NCI-H1092 (cell line): Measurements from ENCODE around the gene COL4A1.

ENCODE experiments used
- DNase-seq: peaks from one replicate; lab custom pipeline; 2025; lab: John Stamatoyannopoulos, UW

Gene COL4A1

GRCh38 chr13:110308656-110309359 lies 1.9 kb upstream of the COL4A1 start:
- DNase-seq: no peak

GRCh38 chr13:110307767-110308655 lies 1.1 kb upstream of the COL4A1 start:
- DNase-seq: no peak

DNA sequence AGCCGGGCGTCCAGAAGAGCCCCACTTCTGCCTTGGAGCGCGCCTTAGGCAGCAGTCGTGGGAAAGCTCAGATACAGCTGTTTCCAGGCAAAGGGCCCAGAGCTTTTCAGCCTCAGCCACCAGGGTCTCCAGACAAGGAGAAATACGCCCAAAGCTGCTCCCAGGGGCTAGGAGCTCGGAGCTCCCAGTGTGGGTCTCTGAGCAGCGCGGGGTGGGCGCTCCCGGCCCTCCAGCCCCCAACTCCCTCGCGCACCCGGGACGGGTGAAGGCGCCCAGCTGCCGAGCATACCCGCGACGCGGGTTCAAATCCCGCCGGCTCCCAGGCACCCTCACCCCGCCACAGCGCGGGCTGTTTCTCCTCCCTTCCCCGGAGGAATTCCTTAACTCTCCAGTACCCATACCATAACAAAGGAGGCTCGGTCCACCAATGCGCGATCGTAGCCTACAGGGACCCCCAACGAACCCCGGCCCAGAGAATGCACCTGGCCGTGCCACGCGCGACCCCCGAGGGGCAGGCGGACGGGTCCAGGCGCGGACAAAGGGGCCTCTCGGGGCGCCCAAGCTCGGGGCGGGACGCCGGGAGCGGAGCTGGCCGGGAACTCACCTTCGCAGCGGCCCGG lies 507 bp downstream of the COL4A1 start:
- no peak for DNase-seq

DNA sequence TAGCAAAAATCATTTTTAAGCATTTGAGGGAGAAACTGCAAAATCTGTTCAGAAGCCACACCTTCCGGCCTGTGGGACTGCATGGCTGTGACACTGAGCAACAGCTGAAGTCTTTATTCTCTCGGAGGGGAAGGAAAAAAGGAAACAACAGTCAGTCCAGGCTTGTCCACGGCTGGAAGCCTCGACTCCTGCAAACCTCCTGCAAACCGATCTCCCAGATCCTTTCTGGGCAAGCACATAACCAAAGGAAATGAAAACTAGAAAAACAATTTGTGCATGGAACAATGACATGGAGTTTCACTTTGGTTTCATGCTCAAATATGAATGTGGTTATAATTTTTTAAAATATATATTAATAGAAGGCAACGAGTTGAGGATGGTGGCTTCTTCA lies 1.0 kb downstream of the COL4A1 start:
- DNase-seq: no peak

GRCh38 chr13:110305544-110305943 lies 1.4 kb downstream of the COL4A1 start:
- no peak for DNase-seq

DNA sequence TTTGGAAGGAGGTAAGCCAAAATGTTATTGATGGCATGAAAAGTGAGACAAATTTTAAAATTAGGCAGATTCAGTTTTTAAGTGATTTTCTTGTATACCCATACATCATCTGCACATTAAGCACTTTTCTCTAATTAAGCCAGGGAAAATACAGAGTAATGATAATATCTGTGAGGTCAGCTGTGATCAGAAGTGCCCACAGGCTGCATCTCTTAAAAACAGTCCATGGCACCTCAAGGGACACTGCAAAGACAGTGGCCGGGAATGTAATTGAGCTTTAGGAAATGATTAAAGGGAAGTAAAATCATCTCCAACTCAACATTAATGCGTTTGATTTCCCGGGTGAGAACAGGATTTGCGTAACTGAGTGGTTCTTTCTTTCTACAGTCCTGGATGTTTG lies 2.0 kb downstream of the COL4A1 start:
- DNase-seq: no peak

DNA sequence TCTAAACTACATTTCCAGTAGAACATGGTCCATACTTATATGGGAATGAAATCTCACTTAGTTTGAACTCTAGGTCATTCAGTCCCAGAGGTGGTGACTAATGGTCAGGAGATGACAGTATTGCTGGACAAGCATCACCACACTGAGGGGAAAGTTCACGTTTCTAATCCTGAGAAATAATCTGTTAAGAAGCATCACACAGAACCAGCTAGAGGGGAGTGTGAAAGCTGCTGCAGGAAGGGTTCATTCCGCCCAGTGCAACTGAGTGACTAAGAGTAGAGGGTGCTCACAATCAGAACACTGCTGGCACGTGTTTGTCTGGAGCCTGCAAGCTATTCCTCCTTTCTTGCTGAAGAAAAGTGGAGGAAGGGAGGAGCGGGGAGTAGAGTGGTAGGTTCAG lies 2.7 kb downstream of the COL4A1 start:
- no peak for DNase-seq

DNA sequence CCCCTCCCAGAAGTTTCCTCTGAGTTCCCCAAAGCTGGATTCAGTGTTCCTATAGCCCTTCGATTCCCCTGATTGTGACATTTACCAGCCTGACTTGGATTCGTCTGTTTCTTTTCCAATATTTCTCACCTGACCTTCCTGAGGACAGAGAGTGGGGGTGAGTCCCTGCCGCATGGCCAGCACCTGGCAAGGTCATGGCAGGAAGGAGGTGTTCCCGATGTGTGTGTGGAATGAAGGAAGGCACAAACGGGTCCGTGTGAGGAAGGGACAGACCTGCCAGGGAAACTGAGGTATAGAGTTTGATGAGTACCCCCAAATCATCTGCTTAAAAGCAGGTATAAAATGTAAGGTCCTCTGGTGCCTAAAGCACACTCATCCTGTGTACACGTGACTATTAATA lies 3.3 kb downstream of the COL4A1 start:
- DNase-seq: no peak

- no peak for DNase-seq
These were observed 4.0 kb downstream of the COL4A1 start for GRCh38 chr13:110302997-110303396.

GRCh38 chr13:110301606-110302553 lies 5.1 kb downstream of the COL4A1 start:
- no peak for DNase-seq

- no peak for DNase-seq
These were observed 5.9 kb downstream of the COL4A1 start for GRCh38 chr13:110301083-110301482.

DNA sequence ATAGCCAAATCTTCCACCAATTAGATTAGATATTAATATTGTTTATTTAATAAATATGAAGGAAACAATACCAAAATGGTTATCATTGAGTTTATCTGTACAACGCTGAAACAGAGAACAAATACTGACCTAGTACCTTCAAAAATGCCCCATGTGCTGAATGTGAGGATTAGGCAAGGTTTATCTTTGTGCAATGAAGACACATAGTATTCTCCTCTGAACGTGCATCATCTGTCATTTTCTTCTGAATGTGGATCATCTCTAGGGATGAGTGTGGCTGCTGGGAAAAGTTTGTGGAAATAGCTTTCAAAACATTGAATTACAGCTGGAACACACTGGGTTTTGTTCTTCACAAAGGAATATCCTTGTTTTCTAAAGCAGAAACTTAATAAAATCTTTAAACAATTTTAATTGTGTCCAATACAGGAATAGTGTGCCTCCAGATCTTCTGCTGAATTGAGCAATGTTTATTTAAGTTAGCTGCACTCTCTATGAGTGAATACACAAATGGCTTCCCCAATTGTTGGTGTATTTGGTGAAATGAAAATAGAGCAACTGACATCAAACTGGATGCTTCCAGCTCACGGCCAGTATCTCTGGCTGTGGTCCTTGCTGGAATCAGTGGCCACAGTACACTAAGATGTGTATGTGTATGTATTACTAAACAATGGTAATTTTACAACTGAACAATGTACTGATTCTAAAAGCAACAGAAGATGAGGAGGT lies 6.7 kb downstream of the COL4A1 start:
- no peak for DNase-seq

DNA sequence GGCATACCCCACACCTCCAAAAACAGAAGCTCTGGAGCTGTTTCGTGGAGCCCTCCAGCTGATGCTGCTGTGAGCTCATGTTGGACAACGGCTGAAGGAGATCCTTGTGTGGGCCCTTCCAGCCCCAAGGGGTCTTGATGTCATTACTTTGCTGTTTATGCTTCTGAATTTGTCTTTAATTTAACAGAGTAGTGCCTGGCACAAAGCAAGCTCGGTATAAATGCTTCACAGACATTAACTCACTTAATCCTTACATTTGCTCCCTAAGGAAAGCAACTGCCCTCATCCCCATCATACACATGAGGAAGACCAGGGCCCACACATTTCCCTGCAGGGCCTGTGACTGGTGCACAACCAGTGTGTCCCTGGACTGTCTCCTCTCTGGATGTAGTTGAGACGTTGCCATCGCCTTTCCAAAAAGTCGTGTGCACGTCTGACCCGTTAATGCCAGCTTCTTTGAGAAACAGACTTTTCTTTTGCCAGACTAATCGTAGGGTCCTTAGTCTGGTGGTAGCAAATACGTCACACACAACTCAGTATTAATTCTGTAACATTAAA lies 7.6 kb downstream of the COL4A1 start:
- DNase-seq: no peak

DNA sequence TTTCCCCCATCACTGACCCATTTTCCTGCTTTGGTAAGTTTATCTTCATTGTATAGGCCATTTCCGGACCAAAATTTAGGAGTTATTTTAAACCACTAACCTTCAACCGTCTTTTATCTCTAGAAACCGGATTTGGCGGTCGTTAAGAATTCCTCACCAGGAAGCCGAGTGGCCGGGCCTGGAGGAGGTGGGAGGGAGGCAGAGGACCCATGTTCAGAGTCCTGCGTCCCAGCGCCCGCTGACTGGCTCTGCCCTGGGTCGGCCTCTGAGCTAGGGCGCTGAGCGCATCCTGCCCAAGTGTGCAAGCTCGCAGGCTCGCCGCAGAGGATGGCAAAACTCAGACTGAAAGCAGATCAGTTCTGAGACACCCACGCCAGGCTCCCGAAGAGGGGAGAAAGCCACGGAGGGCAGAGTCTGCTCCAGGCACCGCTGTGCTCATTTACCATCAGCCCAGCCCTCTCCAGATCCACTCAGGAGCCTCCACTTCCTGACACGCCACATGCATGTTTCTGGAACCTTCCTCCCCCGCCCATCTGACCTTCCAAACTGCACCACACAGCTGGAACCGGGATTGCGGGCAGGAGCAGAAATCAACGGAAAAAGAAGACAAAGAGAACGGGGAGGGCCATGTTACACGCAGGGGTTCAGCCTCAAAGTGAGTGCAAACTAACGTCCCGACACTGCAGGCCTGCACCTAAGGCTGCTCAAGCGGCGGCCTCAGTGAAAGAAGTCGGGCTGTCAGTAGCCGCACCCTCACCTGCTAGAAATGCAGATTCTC lies 8.3 kb downstream of the COL4A1 start:
- DNase-seq: no peak

DNA sequence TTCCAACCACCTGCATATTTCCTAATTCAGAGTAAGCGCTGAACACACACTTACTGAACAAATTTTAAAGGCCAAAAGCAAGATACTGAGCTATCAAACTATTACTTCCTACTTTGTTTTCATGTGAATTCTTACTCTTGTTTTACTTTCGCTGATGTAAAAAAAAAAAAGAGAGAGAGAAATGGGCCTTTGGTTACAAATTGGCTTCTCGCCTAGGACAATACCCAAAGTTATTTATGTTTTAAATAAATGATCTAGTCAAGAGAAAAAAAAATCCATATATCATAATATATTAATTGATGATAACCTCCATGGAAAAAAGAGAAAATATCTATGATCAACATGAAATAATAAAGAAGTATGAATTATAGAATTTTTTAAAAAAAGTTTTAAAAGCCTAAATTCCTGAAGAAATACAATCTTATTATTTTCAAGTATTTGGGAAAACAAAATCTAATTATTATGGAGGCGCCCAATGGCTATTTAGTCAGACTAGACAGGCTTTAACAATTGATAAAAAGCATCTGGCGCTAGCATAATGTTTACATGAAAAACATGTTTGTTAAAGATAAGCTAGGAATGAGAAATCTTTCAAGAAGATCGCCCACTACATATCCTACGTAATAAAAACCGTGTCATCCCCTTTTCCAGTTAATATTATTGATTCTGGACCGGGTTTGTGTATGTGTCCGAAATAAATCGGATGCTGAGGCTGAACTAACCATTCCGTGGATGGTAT lies 9.0 kb downstream of the COL4A1 start:
- no peak for DNase-seq

- DNase-seq: no peak
These were observed 9.9 kb downstream of the COL4A1 start for GRCh38 chr13:110297011-110297410.

GRCh38 chr13:110294622-110295021 lies 12.3 kb downstream of the COL4A1 start:
- no peak for DNase-seq

DNA sequence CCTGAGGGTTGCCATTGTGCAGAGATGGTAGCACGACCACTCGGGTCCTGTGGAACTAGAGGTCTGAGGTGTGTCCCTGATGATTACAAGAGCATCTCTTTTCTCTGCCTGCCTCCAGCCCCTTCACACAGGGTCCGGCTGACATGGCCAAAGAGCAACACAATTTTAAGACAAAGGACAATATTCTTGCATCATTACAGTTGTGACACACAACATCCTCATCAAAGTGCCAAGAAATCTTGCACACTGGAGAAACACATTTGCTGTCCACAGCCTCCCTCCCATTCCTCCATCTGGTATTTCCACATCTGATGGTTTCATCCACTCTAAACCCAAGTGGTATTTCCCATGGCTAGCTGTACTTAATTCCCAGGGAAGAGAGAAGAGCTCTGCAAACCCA lies 12.8 kb downstream of the COL4A1 start:
- DNase-seq: no peak

DNA sequence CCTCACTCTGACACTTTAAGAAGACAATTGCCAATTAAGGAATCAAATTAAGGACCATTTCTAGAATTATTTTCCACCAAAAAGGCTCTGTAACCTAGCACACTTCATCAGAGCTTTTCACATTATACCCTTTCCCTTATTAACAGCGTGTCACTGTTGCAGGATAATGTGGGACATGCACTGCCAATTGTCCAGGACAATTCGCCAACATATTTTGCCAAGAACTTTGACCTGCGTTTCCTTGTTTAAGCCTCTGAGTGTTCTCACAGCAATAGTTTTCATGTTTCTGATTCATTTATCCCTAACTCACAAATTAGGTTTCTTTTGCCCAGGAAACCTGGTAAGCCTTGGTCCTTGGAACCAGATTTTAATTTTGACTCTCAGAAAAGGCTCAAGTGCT lies 13.3 kb downstream of the COL4A1 start:
- DNase-seq: no peak
